NOMO-1 treated with DMSO at 0.1 percent for 48 hours (cell line): Measurements from ENCODE around the gene ATP5IF1.

Experiments
- DNase-seq: peaks from one replicate; lab custom pipeline; 2025; ENCODE audit not compliant: unreplicated experiment; lab: John Stamatoyannopoulos, UW

The ATP5IF1 gene

GRCh38 chr1:28236656-28237322 is 865 bp downstream of the ATP5IF1 start:
- DNase-seq: no peak

DNA sequence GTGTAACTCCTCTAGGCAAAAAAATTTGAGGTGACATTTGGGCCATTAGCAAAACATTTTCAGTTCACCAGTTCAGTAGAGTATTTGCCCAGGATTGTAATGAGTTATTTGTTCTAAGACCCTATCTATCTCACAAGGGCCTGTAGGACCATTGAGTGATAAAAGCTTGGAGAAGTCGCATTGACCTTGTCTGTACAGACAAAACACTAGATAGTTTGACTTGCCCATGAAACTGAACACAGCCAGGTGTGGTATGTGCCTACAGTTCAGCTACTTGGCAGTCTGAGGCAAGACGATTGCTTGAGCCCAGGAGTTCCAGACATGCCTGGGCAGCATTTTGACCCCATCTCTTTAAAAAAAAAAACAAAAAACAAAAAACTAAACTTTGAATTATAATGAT is 3.1 kb downstream of the ATP5IF1 start:
- DNase-seq: no peak

- no peak for DNase-seq
These were observed 4.1 kb downstream of the ATP5IF1 start for GRCh38 chr1:28240024-28240423.

DNA sequence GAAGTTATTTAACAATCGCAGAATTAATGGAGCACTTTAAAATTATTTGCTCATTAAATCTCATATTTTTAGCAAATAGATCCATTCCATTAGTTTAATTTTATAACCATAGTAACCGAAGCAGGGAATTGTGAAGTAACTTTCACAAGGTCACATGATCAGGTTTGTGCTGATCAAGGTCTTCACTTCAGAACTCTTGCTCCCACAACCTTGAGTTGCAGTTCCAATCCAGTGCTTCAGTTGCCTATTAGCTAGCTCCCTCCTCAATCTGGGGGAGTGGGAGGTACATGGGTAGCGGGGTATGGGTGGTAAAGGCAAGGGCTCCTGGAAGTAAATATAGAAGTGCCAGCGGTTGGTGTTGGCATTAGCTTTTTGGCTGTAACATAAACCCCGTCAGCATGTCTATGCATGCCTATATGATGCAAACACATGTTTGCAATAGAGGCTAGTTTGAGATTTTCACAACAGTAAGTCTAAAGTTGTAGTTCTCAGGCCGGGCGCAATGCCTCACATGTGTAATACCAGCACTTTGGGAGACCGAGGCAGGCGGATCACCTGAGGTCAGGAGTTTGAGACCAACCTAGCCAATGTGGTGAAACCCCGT is 5.8 kb downstream of the ATP5IF1 start:
- DNase-seq: no peak

DNA sequence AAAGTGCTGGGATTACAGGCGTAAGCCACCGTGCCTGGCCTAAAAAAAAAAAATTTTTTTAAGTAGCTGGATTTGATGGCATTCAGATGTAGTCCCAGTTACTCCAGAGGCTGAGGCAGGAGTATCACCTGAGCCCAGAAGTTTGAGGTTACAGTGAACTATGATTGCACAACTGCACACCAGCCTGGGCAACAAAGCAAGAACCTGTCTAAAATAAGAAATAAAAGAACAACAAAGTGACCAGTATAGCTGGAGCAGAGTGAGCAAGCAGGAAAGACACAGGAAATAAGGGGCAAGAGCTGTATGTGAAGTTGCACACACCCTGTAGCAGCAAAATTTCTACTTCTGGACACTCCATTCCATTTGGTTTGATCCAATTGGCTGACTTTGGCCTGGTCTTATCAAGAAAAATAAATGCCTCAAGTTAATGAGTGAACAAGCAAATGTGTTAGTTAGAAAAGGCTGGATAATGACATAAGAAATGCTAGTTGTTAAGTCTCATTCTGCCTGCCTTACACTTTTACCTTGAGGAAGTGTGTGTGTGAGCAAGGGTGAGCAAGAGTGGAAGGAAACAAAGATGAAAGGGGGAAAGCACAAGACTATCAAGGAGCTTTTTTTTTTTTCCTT is 7.9 kb downstream of the ATP5IF1 start:
- DNase-seq: no peak

DNA sequence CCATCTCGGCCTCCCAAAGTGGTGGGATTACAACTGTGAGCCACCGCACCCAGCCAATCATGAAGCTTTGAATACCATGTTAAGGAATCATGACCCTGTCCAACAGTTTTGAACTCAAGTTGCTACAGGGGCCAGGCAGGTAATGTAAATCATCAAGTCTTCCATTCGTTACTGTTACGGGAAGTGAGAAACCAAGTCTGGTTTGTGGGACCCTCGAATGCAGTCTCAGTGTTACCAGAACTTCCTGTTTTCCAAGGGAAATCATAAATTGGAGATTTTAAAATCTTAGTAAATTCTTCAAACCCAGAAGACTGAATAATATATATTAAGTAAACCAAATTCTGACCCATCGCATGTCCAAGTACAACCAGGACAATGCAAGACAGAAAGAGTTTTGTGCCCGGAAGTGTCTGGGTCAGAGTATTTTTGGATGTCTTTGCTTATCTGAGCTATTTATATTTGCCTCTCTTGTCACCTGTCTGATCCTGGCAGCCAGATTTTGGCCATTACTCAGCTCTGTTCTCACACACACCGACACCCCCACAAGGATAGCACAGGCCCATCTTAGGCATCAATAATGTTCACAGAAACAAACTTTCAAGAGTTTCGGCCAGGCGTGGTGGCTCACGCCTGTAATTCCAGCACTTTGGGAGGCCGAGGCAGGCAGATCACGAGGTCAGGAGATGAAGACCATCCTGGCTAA is 8.8 kb downstream of the ATP5IF1 start:
- DNase-seq: peak; percentile 22

DNA sequence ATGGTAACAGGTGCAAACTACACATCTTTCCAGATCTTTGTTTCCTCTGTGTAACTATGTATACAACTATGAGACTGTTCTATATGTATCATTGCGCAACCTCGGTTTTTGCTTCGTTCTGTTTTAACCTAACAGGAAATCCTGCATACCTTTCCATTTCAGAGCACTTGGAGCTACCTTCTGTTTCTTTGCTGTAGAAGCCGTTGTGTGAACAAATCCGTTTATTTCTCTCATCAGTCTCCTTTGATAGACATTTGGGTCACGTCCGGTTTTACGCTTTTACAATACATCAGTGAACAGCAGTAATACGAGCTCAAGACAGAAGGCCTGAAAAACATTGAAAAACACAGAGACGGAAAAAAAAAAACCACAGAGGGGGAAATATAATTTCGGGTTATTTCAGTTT is 10.5 kb downstream of the ATP5IF1 start:
- peak; percentile 73 for DNase-seq

DNA sequence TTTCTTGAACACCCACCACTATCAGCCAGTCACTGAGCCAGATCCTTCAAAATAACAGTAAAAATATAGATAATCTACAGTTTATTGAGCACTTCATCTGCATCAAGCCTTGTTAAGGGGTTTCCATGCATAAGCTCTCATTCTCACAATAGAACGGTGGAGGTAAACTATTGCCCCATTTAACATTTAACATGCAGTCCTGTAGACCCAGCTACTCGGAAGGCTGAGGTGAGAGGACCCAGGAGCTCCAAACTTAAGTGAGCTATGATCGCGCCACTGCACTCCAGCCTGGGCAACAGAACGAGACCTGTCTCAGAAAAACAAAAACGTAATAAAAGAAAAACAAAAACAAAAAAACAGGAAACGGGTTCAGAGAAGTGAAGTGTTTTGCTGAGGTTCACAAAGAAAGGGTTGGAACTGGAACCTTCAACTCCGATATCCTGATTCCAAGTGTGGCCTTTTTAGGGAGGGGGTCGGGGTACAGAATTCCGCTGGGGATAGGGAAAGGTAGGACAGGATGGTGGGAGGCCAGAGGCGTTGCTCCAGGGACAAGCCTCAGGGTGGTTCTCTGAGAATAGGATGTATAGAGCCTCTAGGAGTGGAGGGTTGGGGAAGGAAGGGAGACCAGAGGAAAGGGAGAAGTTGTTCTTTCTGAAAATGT is 11.8 kb downstream of the ATP5IF1 start:
- no peak for DNase-seq

DNA sequence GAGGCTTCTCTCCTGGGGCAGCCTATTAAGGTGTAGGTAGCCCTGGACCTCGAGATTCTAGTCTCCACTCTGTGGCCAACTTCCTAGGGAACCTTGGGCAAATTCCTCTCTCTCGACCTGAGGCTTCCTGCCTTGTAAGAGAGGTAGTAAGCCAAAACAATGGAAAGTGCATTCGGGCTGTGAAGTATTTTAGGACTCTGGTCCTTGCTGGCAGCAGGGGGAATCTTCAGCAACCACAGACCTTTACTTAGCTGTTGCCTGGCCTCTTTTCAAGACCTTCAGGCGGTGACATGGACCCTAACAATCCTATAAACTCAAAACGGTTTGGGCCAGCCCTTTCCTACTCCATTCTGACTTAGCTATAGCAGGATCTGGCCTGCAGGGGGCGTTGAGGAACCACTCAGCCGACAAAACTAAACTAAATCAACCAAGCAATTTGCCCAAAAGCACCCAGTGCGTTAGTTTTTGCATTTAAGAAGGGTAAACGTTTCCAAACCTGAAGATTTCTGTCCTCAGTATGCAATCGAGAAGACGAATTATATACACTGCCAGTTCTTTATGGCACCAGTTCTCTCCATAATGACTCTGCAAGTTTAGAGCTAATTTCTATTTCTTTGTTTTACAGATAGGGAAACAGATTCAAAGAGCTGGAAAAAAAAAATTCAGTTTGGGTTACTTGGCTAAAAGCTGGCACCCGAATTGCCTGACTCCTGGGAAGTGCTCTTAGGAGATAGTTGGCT is 12.5 kb downstream of the ATP5IF1 start:
- DNase-seq: peak; percentile 72

DNA sequence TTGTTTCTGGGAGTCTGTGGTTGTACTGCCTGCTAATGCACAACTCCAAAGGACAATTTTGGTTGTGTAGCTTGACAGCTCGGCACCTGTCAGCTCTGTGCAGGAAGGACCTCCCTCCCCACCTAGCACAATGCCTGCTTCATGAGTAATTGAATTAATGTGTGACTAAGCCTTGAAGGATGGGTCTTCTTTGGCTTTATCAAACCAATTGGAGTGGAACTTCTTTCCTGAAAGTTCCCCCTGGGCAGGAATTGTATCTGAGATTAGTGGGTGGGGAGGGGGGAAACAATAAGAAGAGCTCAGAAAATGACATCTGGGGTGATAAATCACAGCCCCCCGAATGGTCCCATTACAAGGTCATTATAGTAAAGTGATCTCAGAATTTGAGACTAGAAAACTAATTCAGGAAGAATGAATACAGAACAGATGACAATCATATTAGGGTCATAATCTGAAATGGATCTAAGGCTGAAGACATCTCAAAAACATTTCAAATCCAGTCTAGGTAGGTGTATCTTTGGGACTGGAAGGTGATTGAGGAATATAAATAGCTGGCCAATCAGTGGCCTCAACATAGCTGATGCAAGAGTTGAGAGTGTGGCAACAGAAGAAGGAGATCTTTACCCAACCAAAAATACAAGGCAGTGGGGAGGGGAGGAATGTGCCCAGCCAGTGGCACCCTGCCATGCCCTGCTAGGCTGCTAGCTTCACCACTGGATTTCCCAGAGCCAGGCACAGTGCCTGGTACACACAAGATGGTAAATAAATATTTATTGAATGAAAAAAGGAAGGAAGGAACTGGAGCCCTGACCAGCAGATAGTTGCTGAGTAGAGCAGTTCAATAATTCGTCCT is 13.3 kb downstream of the ATP5IF1 start:
- peak; percentile 58 for DNase-seq

GRCh38 chr1:28249866-28250295 is 14.0 kb downstream of the ATP5IF1 start:
- no peak for DNase-seq

DNA sequence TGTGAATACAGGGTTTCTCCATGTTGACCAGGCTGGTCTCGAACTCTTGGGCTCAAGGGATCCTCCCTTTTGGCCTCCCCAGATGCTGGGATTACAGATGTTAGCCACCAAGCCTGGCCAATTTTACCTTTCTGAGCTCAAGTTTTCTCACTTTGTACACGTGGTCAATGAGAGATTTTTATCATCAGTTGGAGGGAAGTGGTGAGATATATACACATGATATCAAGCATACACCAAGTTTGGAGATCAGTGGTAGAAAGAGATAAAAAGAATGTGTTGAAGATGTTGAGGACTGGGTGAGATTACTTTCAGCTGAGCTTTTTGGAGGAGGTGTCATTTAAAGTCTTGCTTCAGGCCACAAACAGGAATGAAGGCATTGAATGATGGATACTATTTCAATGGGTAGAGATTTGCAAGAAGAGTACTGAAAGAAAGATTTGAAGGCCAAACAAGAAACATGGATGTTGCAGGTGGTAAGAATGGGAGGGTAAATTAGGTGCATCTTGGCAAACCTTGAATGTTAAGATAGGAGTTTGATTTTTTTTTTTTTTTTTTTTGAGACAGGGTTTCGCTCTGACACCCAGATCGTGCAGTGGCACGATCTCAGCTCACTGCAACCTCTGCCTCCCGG is 20.4 kb downstream of the ATP5IF1 start:
- no peak for DNase-seq

GRCh38 chr1:28257736-28258135 is 21.8 kb downstream of the ATP5IF1 start:
- no peak for DNase-seq

DNA sequence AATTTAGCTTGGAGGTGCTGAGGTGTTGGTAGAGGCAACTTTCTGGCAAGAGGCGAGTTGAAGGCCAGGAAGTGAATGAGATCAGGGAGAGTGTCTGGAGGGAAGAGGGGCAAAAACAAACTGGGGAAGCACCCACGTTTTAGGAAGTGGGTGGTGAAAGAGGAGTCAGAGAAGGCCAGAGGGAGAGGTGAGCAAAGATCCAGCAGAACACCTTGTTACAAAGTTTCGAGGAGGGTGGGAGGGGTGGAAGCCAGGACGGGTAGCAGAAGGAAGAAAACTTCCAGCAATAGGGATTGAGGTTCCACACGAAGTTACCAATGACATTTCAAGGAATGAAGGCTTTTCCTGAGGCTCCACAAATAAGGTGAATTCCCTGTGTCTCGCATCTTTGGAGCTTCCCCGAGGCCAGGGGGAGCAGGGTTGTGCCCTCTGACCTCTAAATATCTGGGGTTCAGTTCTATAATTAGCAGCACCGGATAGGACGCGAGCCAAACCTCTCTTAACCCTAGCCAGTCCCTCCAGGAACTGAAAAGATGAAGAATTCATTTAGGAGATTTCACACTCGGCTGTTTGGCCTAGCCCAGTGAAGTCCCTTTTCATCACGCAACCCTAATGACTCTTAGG is 22.8 kb downstream of the ATP5IF1 start:
- DNase-seq: no peak

- DNase-seq: peak; percentile 98
These were observed 23.5 kb downstream of the ATP5IF1 start, which contains the start of gene SESN2 for GRCh38 chr1:28259252-28259933. Gene SESN2 (plus strand): TSS chr1:28259518. CDS start chr1:28259848, 330 bp downstream.

- DNase-seq: no peak
These were observed 24.2 kb downstream of the ATP5IF1 start for GRCh38 chr1:28259934-28260802.

- no peak for DNase-seq
These were observed 24.9 kb downstream of the ATP5IF1 start for GRCh38 chr1:28260803-28261174.
